ENCODE results near the gene ZFYVE28.

- TF ChIP-seq CTCF (conservative IDR thresholded peaks at IDR 0.05 in 1 of 2, IDR thresholded peaks at IDR 0.05 in 1 of 2; ENCODE audit: extremely low read depth in 1 of 2, insufficient read depth in 1 of 2, low read depth in 1 of 2, low read length in 2 of 2) (no peak), EZH2 (IDR thresholded peaks at IDR 0.05; ENCODE audit: borderline replicate concordance, low read length) (no peak)
Measured at GRCh38 chr4:2276581-2277325, 141.7 kb downstream of the ZFYVE28 start.

All from mammary epithelial cell (primary cell).